ENCODE measurements around the gene HMGXB4.
A peak's percentile ranks its signal among the peaks of the same experiment; 100 is the strongest.

The HMGXB4 gene

GRCh38 chr22:35258191-35258988 lies 1.1 kb downstream of the HMGXB4 start:
- no peak for DNase-seq

DNA sequence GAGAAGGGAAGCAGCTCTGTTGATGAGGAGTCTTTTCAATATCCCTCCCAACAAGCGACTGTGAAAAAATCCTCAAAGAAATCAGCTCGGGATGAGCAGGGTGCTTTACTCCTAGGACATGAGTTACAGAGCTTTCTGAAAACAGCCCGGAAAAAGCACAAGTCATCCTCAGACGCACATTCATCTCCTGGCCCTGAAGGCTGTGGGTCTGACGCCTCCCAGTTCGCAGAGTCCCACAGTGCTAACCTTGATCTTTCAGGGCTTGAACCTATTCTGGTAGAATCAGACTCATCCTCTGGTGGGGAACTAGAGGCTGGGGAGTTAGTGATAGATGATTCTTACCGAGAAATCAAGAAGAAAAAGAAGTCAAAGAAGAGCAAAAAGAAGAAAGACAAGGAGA lies 7.7 kb downstream of the HMGXB4 start:
- no peak for DNase-seq

GRCh38 chr22:35266277-35266676 lies 9.0 kb downstream of the HMGXB4 start:
- no peak for DNase-seq

DNA sequence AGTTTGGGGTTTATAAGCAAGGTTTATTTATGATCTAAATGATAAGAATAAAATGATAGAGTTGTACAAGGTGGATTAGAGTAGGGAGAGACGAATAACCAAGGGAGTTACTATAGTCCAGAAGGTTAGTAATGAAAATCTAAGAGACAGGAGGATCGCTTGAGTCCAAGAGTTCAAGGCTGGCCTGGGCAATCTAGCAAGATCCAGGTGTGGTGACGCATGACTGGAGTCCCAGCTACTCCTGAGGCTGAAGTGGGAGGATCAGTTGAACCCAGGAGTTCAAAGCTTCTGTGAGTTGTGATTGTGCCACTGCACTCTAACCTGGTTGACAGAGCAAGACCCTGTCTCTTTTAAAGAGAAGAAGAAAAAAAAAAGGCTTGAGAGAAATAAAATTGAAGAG lies 12.3 kb downstream of the HMGXB4 start:
- DNase-seq, result no peak

DNA sequence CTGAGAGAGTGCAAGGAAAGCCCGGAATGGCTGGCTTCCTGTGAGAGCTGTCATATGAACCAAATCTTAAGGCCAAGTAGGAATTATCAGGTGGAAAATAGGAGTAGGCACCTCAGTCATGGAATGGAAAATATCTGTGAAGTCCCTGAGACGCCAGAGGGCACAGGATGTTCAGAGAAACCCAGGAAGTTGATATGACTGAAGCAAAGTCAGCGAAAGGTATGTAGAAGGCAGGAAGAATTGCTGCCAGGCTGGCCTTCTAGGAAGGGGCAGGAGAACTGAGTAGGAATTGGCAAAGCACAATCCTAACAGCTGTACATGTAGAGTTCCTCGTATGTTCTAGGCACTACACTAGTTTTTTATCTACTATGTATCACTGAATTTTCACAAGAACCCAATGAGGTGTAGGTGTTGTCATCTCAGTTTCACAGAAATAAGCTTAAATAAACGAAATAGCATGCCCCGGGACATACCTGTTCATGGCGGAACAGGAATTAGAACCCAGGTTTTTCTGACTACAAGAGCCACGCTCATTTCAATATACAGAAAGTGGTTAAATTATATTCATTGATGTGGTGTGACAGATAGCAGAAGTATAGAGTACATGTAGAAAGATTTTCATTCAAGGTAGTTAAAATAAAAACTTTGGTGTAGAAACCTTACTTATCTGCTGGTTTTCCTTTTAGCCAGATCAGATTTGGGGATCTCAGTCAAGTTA lies 17.0 kb downstream of the HMGXB4 start:
- no peak for DNase-seq

DNA sequence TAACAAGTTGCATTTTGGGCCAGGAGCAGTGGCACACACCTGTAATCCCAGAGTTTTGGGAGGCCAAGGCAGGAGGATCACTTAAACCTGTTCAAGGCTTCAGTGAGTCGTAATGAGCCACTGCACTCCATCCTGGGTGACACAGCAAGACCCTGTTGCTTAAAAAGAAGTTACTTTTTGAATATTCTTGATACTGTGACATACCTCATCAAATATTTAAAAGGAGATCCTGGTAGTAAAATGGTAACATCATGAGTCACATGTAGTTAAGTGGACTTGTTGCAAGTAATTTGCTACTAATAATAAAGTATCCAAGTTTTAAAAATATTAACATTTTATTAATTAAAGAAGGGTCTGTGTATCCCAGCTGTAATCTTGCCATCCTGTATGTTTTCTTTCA lies 18.3 kb downstream of the HMGXB4 start:
- DNase-seq, result no peak

- no peak for DNase-seq
Observed at GRCh38 chr22:35276019-35276418, 18.7 kb downstream of the HMGXB4 start.

- DNase-seq, result no peak
Observed at GRCh38 chr22:35288116-35288515, 30.8 kb downstream of the HMGXB4 start.

DNA sequence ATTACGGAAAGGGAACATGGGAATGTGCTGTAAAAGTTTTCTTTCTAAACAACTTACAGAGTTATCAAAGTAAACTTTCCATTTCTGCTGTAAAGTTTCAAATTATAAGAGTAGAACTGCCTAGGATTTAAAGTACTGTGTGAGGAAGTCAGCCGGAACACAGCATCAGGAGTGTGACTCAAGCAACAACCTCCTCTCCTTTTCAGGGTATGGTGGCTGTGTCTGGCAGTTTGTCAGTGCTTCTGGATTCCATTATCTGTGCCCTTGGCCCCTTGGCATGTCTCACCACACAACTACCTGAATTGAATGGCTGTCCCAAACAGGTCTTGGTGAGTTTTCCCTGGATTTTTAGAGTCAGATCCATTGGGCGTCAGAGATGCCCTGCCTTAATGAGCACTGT lies 35.5 kb downstream of the HMGXB4 start:
- no peak for DNase-seq

- DNase-seq, result no peak
Observed at GRCh38 chr22:35296051-35296450, 38.8 kb downstream of the HMGXB4 start.

DNA sequence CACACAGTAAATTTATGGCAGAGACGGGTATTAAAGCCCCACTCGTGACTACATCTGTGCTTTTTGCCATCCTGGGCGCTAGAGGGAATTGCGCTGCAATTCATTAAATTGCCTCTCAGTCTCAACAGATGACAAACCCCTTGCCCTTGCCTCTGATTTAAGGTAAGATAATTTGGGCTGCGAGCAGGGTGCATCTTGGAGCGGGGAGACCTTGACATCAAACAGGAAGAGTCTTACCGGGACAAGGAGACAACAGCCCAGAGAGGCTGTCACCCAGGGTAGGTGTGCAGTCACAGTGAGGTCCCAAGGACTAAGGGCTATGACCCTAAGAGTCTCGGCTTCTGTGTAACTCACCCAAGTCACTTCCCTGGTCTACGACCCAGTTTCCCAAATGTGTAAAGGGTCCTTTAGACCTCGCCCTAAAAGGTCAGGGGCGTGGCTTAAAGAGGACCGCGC lies 42.0 kb downstream of the HMGXB4 start:
- peak; percentile 57 to 70 for DNase-seq

DNA sequence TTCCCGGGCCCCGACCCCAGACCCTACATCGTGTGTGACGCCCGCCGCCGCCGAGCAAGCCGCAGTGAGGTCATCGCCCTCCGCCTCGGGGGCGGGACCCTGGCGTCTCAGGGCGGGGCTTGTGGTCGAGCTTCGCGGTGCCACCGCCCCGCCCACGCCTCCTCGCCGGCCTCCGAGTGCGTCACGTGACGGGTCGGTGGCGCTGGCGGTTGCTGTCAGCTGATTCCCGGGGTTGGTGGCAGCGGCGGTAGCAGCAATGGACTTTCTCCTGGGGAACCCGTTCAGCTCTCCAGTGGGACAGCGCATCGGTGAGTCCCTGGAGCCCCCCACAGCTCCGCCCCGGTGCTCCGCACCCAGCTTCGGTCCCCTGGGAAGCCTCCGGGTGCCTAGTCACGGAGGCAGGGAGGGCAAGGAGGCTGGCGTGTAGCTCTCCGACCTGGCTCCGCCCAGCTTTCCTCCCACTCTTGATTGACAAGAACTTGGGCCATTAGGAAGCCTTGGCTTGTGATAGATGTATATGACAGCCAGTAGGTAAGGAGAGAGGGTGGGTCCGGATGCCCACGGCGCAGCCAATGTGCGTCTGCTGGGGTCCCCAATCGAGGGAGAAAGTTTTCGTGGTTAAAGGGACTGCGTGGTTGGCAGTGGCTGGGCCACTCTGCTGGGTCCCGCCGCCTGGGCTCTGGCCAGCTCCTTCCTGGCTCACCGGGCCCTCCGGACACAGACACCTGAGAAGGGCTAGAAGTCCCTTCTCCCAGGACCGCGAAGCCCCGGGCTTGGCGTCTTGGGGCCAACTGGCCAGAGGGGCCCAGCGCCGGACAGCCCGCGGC lies 42.6 kb downstream of the HMGXB4 start, which contains the start of gene TOM1:
TOM1 (plus strand) TSS at position 222 of the 827 bp plus-strand sequence; CDS start at position 257, 35 bp downstream.
- peak; percentile 95 to 99 for DNase-seq

- no peak for DNase-seq
Observed at GRCh38 chr22:35301372-35301874, 44.1 kb downstream of the HMGXB4 start.

- DNase-seq, result no peak
Observed at GRCh38 chr22:35303029-35303624, 45.8 kb downstream of the HMGXB4 start.

DNA sequence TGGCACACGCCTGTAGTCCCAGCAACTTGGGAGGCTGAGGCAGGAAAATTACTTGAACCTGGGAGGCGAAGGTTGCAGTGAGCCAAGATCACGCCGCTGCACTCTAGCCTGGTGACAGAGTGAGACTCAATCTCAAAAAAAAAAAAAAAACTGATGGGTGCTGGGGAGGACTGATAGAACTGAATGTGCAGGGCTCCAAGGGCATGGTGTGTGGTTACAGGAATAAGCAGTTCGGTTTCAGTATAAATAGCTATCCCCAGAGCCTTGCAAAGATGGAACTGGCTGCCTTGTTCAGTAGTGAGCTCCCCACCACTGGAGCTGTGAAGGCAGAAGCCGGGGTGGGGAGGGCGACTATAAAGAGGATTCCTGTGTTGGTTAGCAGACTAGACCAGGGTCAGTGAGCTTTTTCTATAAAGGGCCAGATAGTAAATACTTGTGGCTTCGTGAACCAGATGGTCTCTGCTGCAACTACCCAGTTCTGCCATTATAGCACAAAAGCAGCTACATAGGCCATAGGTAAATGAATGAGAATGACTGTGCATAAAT lies 48.3 kb downstream of the HMGXB4 start:
- no peak for DNase-seq

DNA sequence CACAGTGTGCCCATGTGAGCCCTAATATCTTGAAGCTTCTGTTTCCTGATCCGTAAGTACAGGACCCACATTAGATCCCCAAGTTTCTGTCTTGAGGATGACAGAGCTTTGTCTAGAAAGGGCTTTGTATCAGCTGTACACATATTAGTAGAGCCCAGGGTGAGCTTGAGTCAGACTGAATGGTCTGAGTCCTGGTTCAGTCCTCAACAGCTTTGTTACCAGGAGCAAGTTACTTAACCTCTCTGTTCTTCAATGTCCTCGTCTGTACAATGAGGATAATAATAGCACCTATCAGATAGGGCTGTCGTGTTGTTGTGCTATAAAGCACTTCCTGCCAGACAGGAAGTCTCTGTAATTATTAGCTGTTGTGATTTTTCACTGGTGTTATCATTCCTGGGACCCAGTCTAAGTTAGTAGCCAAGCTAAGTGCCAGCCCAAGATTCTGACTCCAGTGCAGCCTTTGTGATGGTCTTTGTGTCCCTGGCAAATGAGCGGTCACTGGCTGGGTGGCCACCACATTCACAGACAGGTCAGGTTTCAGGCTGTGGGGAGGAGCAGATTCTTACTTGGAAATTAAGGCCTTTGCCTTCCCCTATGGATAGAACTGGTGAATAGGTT lies 49.2 kb downstream of the HMGXB4 start:
- DNase-seq, result no peak

- DNase-seq, result no peak
Observed at GRCh38 chr22:35307372-35307771, 50.1 kb downstream of the HMGXB4 start.

- no peak for DNase-seq
Observed at GRCh38 chr22:35307892-35308291, 50.6 kb downstream of the HMGXB4 start.

DNA sequence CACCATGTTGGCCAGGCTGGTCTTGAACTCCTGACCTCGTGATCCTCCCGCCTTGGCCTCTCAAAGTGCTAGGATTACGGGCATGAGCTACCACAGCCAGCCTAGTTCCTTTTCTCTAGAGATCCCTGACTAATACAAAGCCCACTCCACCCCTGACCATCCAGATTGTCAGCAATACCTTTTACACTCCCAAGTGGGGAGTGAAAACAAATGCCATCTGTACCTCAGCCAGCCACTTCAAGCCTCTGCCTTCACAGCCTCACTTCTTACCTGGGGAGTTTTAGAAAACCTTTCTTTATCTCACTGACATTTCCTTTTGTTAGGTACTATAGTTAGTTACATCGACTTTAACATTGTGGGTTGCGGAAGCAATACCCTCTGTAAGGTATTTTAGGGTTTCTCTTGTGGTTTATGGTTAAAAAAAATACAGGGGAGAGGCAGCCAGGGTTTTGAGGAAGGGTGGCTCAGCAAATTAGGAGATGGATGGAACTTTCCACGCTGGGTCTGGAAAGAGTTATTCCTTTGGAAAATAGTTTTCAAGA lies 51.3 kb downstream of the HMGXB4 start:
- peak; percentile 44 to 85 for DNase-seq

DNA sequence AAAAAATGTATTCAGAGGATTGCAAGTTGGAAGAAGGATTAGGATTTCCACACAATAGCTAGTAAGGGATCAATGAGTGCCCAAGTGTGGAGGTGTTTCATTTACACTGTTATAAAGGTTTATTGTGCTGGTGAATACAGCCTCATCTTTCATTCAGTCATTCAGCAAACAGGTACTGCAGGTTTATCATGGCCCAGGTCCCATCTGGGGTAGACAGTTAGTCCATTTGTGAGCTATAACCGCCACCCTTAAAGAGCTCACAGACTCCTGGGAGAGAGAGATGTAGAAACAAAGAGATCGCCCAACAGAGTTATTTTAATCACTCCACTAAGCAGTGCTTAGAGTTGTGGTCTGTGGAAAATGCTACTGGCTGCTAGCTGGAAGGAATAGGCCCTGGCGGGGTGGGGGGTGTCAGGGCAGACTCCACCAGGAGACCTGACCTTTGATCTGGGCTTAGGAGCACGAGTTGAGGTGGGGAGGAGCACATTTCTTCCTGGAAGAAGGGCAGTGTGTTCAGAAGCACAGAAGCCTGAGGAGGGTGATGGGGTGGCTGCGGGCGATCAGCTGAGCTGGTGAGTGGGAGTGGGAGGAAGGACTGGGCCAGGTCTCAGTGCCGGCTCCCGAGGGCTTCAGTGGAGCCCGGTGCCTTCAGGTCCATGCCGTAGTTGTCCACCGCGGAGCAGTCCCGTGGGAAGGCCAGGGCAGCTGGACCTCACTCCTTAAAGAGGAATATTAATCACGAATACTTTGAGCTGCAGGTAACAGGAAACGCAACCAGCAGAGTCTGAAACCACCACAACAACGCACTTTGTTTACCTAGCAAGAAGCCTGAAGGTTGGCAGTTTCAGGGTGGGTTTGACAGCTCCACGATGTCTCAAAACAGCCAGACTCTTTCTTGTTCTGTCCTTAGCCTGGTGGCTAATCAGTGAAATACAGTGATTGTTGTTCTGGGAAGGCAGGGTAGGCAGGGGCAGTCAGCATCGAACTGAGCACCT lies 53.6 kb downstream of the HMGXB4 start:
- no peak for DNase-seq
